Measurements from ENCODE around the gene NOL8. TPM values are rescaled to one million over a fixed set of nuclear protein-coding genes. Genes with fewer than 3 reads are reported as not detected.

NOL8 gene
- total RNA-seq, 2 donors from 2014 or later = 50.7 to 56.6 TPM

Other genes starting within 250 kb of the NOL8 start
- 10 to 100 TPM; 54.4 to 55.5 TPM for gene SPTLC1, start 209.9 kb downstream of the NOL8 start, total RNA-seq
- 100 to 1,000 TPM; 324 to 356 TPM for gene IARS1, start 31.7 kb downstream of the NOL8 start, total RNA-seq
- gene CENPP, start 603 bp upstream of the NOL8 start, total RNA-seq = 10 to 100 TPM; 25.2 to 28.2 TPM
- not detected for gene OGN, start 79.2 kb upstream of the NOL8 start, total RNA-seq
- not detected for gene OMD, start 99.1 kb upstream of the NOL8 start, total RNA-seq
- gene ASPN, start 157.2 kb upstream of the NOL8 start, total RNA-seq = not detected
- gene ECM2, start 210.6 kb upstream of the NOL8 start, total RNA-seq = not detected